Measurements from ENCODE around the gene NAA60. TPM values are rescaled to one million over a fixed set of nuclear protein-coding genes. Genes with fewer than 3 reads are reported as not detected.
"Not testable (repeated sequence)": the region's sequence is repeated elsewhere in the genome, so short reads cannot be mapped to it uniquely, and the experiment has no call there.

The NAA60 gene
- total RNA-seq, 1 donor from 2014 or later, result 16.0 TPM

GRCh38 chr16:3481696-3482658, 38.5 kb downstream of the NAA60 start:
- no peak for DNase-seq (ENCODE audit: low read depth)

- DNase-seq (ENCODE audit: low read depth), result no peak
Observed at GRCh38 chr16:3482659-3483241, 39.3 kb downstream of the NAA60 start.

GRCh38 chr16:3484318-3485096, 41.0 kb downstream of the NAA60 start:
- peak; percentile 26 for DNase-seq (ENCODE audit: low read depth)

GRCh38 chr16:3485097-3485745, 41.7 kb downstream of the NAA60 start:
- DNase-seq (ENCODE audit: low read depth), result no peak

- DNase-seq (ENCODE audit: low read depth), result peak; percentile 22
Observed at GRCh38 chr16:3485821-3486505, 42.5 kb downstream of the NAA60 start.

- DNase-seq (ENCODE audit: low read depth), result peak; percentile 49
Observed at GRCh38 chr16:3486506-3487215, 43.2 kb downstream of the NAA60 start.

GRCh38 chr16:3487521-3488410, 44.3 kb downstream of the NAA60 start:
- DNase-seq (ENCODE audit: low read depth), result peak; percentile 57

GRCh38 chr16:3488801-3489200, 45.3 kb downstream of the NAA60 start:
- peak; percentile 95 for DNase-seq (ENCODE audit: low read depth)

GRCh38 chr16:3490911-3491629, 47.6 kb downstream of the NAA60 start:
- DNase-seq (ENCODE audit: low read depth), result peak; percentile 99

GRCh38 chr16:3492356-3492755, 48.9 kb downstream of the NAA60 start:
- no peak for DNase-seq (ENCODE audit: low read depth)

GRCh38 chr16:3494386-3494973, 51.0 kb downstream of the NAA60 start:
- no peak for DNase-seq (ENCODE audit: low read depth)

- DNase-seq (ENCODE audit: low read depth), result no peak
Observed at GRCh38 chr16:3495176-3495575, 51.7 kb downstream of the NAA60 start, which contains the start of gene C16orf90. TSS of gene C16orf90 (minus strand) at chr16:3495489. CDS start at chr16:3495421, 68 bp downstream.

GRCh38 chr16:3496386-3496785, 52.9 kb downstream of the NAA60 start:
- no peak for DNase-seq (ENCODE audit: low read depth)

- no peak for DNase-seq (ENCODE audit: low read depth)
Observed at GRCh38 chr16:3497771-3498170, 54.3 kb downstream of the NAA60 start.

- DNase-seq (ENCODE audit: low read depth), result no peak
Observed at GRCh38 chr16:3498988-3499387, 55.5 kb downstream of the NAA60 start.

GRCh38 chr16:3501412-3501761, 57.9 kb downstream of the NAA60 start:
- not testable (repeated sequence) for DNase-seq (ENCODE audit: low read depth)

- no peak for DNase-seq (ENCODE audit: low read depth)
Observed at GRCh38 chr16:3501783-3502400, 58.4 kb downstream of the NAA60 start.

Data from myocyte (in vitro differentiated cells).